Measurements from ENCODE around the gene KLHL35. TPM values are rescaled to one million over a fixed set of nuclear protein-coding genes. Genes with fewer than 3 reads are reported as not detected.

KLHL35 gene

GRCh38 chr11:75373201-75373600 lies 59.8 kb downstream of the KLHL35 start:
- H2BK15ac ChIP-seq (ENCODE audit: low read depth, poor library complexity, severe bottlenecking) = no peak overlapping the region
- peaks cover 11% of the 10 kb centered on the region for H3K9me3 ChIP-seq (ENCODE audit: control insufficient read depth, low read length)
- no peak overlapping the region for H3K18ac ChIP-seq (ENCODE audit: low read depth in 1 of 2, low read length in 2 of 2)
- no peak for DNase-seq
- H3K27ac ChIP-seq (ENCODE audit: low read length, poor library complexity, severe bottlenecking) = no peak overlapping the region
- H3K14ac ChIP-seq (ENCODE audit: low read length in 2 of 2) = no peak overlapping the region
- H2AFZ ChIP-seq (ENCODE audit: low read depth, low read length) = no peak overlapping the region
- no peak overlapping the region for H2BK120ac ChIP-seq (ENCODE audit: low read depth, low read length)
- no peaks in the 10 kb centered on the region for H3K79me1 ChIP-seq (replicated peaks; ENCODE audit: low read length, poor library complexity, severe bottlenecking)
- WGBS = 90% methylated on average over 5 of the region's 8 CpGs
- no peak overlapping the region for H3K9ac ChIP-seq (ENCODE audit: low read length)
- no peak overlapping the region for H2AK5ac ChIP-seq (ENCODE audit: low read length, severe bottlenecking)
- no peak overlapping the region for H3K4me2 ChIP-seq (ENCODE audit: low read length, poor library complexity, severe bottlenecking)
- no peak overlapping the region for H3K23ac ChIP-seq (ENCODE audit: low read length in 2 of 2)
- no peak overlapping the region for H4K8ac ChIP-seq (ENCODE audit: low read length)
- H4K91ac ChIP-seq (ENCODE audit: low read length) = no peak overlapping the region
- no peak overlapping the region for H2BK5ac ChIP-seq (ENCODE audit: low read depth, low read length, poor library complexity, severe bottlenecking)
- no peaks in the 10 kb centered on the region for H3K27me3 ChIP-seq (ENCODE audit: control insufficient read depth in 1 of 2, insufficient read depth in 1 of 2, low read length in 2 of 2)
- no peaks in the 10 kb centered on the region for H3K36me3 ChIP-seq (ENCODE audit: control insufficient read depth in 1 of 2, insufficient read depth in 2 of 2, low read depth in 1 of 2, low read length in 2 of 2)
- peaks cover 1% of the 10 kb centered on the region for H3K4me1 ChIP-seq (ENCODE audit: control insufficient read depth, insufficient read depth, low read depth, low read length)
- no peak overlapping the region for H2BK12ac ChIP-seq (ENCODE audit: low read length in 2 of 2)
- no peak overlapping the region for H3K4ac ChIP-seq (ENCODE audit: low read depth in 1 of 2, low read length in 2 of 2)
- H3K4me3 ChIP-seq (ENCODE audit: insufficient read depth in 1 of 2, low read depth in 1 of 2, low read length in 2 of 2) = no peak overlapping the region

Small RNA genes lying within 50 kb of the gene (small RNA-seq; reads per million reads assigned to genes)
- not detected for gene SNORD15A (ENCODE audit: low read depth)
- 65.3 reads per million, percentile 91 among the genes with 10 or more reads in this experiment for gene SNORD15B (ENCODE audit: low read depth)

Data from mesenchymal stem cell (in vitro differentiated cells and primary cell).